BLaER1 treated with 17β-estradiol and CSF1 and Interleukin-3, amounts not matched to agents 10 nM and 100 nM (cell line): ENCODE results near the gene PCDH1.
"Not testable (repeated sequence)": the region's sequence is repeated elsewhere in the genome, so short reads cannot be mapped to it uniquely, and the experiment has no call there.

Experiments
- H3K27ac ChIP-seq, 11 experiments: shearing (Covaris generic); formaldehyde crosslinking; 2 replicates each; pipeline ENCODE4 v1.8.1; 2022
- H3K27me3 ChIP-seq, 11 experiments: shearing (Covaris generic); formaldehyde crosslinking; 2 replicates each; pipeline ENCODE4 v1.8.1; 2022
- H3K36me3 ChIP-seq, 11 experiments: shearing (Covaris generic); formaldehyde crosslinking; 2 replicates each; pipeline ENCODE4 v1.8.1; 2022
- H3K4me1 ChIP-seq, 10 experiments: shearing (Covaris generic); formaldehyde crosslinking; 2 replicates each; pipeline ENCODE4 v1.8.1; 2022
- H3K4me2 ChIP-seq, 11 experiments: shearing (Covaris generic); formaldehyde crosslinking; 2 replicates each; pipeline ENCODE4 v1.8.1; 2022
- H3K4me3 ChIP-seq, 10 experiments: shearing (Covaris generic); formaldehyde crosslinking; 2 replicates each; pipeline ENCODE4 v1.8.1; 2022
- H3K9ac ChIP-seq, 11 experiments: shearing (Covaris generic); formaldehyde crosslinking; 2 replicates each; pipeline ENCODE4 v1.8.1; 2022
- H3K9me3 ChIP-seq, 11 experiments: shearing (Covaris generic); formaldehyde crosslinking; replicated peaks in 1 of 11; 2 replicates each; pipeline ENCODE4 v1.8.1; 2022
- H4K20me1 ChIP-seq, 11 experiments: shearing (Covaris generic); formaldehyde crosslinking; 2 replicates each; pipeline ENCODE4 v1.8.1; 2022
- Cebpa-rat ChIP-seq, 11 experiments: shearing (Covaris generic); IDR thresholded peaks; 2 replicates each; pipeline ENCODE4 v1.8.1; 2022

The PCDH1 gene

DNA sequence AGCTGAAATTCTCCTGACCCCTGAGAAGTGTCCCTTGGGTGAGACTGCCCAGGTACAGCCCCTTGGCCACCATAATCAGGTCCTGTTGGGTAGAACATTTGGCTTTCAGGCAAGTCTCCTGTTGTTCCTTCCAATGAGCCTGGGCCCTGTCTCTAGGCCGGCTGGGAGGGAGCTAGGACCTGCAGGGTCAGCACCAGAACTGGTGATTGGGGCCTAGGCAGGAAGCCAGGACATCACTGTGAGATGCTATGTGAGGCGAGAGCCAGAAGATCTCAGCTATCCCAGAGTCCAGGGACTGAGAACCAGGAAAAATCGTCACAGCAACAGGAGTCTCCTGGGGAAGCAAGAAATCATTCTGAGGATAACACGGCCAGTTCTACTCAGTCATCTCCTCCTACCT lies 51.5 kb downstream of the PCDH1 start:
- Histone ChIP-seq H3K9ac (no peak overlapping the region), H3K27me3 (no peaks in the 10 kb centered on the region), H3K4me1 (peaks cover 0 to 23% (median 17%) of the 10 kb centered on the region in 10 experiments; a peak in 16 of 20 replicates), H3K36me3 (no peaks in the 10 kb centered on the region), H3K4me3 (no peak overlapping the region), H3K4me2 (no peak overlapping the region), H4K20me1 (no peaks in the 10 kb centered on the region), H3K27ac (no peak overlapping the region), H3K9me3 (no peaks in the 10 kb centered on the region)
- TF ChIP-seq Cebpa-rat (IDR thresholded peaks at IDR 0.05) = no peak

- H3K27ac ChIP-seq = no peak overlapping the region
- TF ChIP-seq Cebpa-rat (IDR thresholded peaks at IDR 0.05) = no peak
- no peak overlapping the region for H3K9ac ChIP-seq
- no peaks in the 10 kb centered on the region for H3K27me3 ChIP-seq
- H3K4me1 ChIP-seq = peaks cover 0 to 16% (median 10%) of the 10 kb centered on the region in 10 experiments; a peak in 14 of 20 replicates
- H4K20me1 ChIP-seq = no peaks in the 10 kb centered on the region
- H3K9me3 ChIP-seq = no peaks in the 10 kb centered on the region
- H3K4me2 ChIP-seq = no peak overlapping the region
- no peak overlapping the region for H3K4me3 ChIP-seq
- H3K36me3 ChIP-seq = no peaks in the 10 kb centered on the region
These were observed 52.2 kb downstream of the PCDH1 start for GRCh38 chr5:141825791-141826560.

DNA sequence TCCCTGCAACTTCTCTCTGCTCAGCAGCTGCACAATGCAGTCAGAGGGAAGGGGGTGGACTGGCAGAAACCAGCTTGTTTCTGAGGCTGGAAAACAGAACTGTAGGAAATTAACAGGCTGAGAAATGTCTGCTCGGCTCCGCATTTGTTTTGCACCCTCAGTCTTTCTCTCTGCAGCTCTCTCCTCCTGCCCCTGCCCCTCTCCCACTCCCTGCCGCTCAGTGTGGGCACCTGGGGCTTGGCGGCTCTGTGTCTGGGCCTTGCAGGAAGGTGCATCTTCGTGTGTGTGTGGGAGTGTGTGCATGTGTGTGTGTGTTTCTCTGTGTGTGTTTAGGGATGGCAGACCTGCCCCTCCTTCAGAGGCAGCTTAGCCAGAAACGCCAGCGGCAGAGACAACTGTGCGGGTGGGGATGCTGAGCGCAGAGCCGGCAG lies 53.0 kb downstream of the PCDH1 start:
- no peak overlapping the region for H3K27ac ChIP-seq
- H3K36me3 ChIP-seq = no peaks in the 10 kb centered on the region
- no peaks in the 10 kb centered on the region for H3K27me3 ChIP-seq
- no peak for TF ChIP-seq Cebpa-rat (IDR thresholded peaks at IDR 0.05)
- H3K4me2 ChIP-seq = peak overlapping the region in 1 of 11 experiments; percentile 10; a peak in 1 of 22 replicates
- peaks cover 0 to 12% (median 8%) of the 10 kb centered on the region in 10 experiments; a peak in 13 of 20 replicates for H3K4me1 ChIP-seq
- no peaks in the 10 kb centered on the region for H3K9me3 ChIP-seq
- H3K9ac ChIP-seq = no peak overlapping the region
- no peak overlapping the region for H3K4me3 ChIP-seq
- H4K20me1 ChIP-seq = no peaks in the 10 kb centered on the region

- no peak for TF ChIP-seq Cebpa-rat (IDR thresholded peaks at IDR 0.05)
- Histone ChIP-seq H3K27ac (no peak overlapping the region), H4K20me1 (no peaks in the 10 kb centered on the region; a peak in 1 of 22 replicates), H3K4me2 (no peak overlapping the region), H3K4me3 (no peak overlapping the region), H3K4me1 (peaks cover 0 to 9% (median 6%) of the 10 kb centered on the region in 10 experiments; a peak in 13 of 20 replicates), H3K9me3 (no peaks in the 10 kb centered on the region), H3K36me3 (no peaks in the 10 kb centered on the region), H3K9ac (no peak overlapping the region), H3K27me3 (no peaks in the 10 kb centered on the region)
These were observed 53.5 kb downstream of the PCDH1 start for GRCh38 chr5:141824717-141825116.

DNA sequence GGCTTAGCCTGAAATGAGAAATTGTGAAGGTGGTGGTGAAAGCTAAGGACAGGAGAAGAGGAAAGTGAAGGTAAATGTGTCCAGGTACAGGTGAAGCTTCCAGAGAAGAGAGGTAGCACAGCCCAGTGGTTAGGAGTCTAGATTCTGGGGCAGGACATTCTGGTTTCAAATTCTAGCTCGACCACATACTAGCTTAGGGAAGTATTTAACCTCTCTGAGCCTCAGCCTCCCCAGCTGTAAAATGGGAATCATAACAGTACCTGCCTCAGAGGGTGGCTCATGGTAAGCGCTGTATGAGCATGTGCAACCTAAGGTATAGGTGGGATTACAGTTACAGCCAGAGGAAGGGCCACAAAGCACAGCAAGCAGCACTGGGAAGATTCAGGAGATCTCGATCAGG lies 55.2 kb downstream of the PCDH1 start:
- H3K4me1 ChIP-seq = peaks cover 0 to 4% (median 0%) of the 10 kb centered on the region in 10 experiments; a peak in 4 of 20 replicates
- TF ChIP-seq Cebpa-rat (IDR thresholded peaks at IDR 0.05) = no peak
- no peak overlapping the region for H3K9ac ChIP-seq
- H3K4me2 ChIP-seq = no peak overlapping the region
- no peaks in the 10 kb centered on the region for H3K36me3 ChIP-seq
- no peak overlapping the region for H3K27ac ChIP-seq
- no peaks in the 10 kb centered on the region for H3K27me3 ChIP-seq
- no peaks in the 10 kb centered on the region for H3K9me3 ChIP-seq
- H4K20me1 ChIP-seq = no peaks in the 10 kb centered on the region; a peak in 1 of 22 replicates
- no peak overlapping the region for H3K4me3 ChIP-seq

GRCh38 chr5:141822144-141822543 lies 56.1 kb downstream of the PCDH1 start:
- no peaks in the 10 kb centered on the region; a peak in 3 of 20 replicates for H3K4me1 ChIP-seq
- no peaks in the 10 kb centered on the region for H3K27me3 ChIP-seq
- H3K27ac ChIP-seq = no peak overlapping the region
- no peak overlapping the region for H3K4me2 ChIP-seq
- no peaks in the 10 kb centered on the region for H3K36me3 ChIP-seq
- H4K20me1 ChIP-seq = no peaks in the 10 kb centered on the region; a peak in 1 of 22 replicates
- no peak overlapping the region for H3K9ac ChIP-seq
- no peak for TF ChIP-seq Cebpa-rat (IDR thresholded peaks at IDR 0.05)
- H3K9me3 ChIP-seq = no peaks in the 10 kb centered on the region
- H3K4me3 ChIP-seq = no peak overlapping the region

DNA sequence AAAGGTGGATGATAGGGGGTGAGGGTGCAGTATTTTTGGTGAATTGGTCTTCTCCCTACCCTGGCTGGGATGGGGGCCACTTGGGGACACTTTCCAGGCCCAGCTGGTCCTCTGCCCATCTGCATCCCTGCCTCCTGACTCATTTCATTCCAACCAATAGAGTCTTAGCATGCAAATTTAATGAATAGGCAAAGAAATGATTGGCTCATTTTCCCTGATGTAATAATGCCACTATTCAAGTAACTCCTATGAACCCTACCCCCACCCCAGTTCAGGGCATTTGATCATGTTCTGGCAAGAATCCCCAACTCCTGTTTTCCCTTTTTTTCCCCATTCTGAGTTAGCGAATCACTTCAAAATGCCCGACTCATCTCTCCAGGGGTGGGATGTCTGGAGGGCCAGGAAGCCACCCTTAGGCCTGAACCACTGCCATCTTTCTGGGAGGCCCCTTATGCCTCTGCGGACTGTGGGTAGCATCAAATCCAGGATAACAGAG lies 56.7 kb downstream of the PCDH1 start:
- Histone ChIP-seq H3K9ac (no peak overlapping the region), H3K27me3 (no peaks in the 10 kb centered on the region), H3K27ac (no peak overlapping the region), H3K4me1 (no peaks in the 10 kb centered on the region; a peak in 3 of 20 replicates), H3K36me3 (no peaks in the 10 kb centered on the region), H3K9me3 (no peaks in the 10 kb centered on the region), H3K4me2 (no peak overlapping the region), H4K20me1 (no peaks in the 10 kb centered on the region; a peak in 1 of 22 replicates), H3K4me3 (no peak overlapping the region)
- no peak for TF ChIP-seq Cebpa-rat (IDR thresholded peaks at IDR 0.05)

- H3K4me3 ChIP-seq, H3K9ac ChIP-seq, H3K4me1 ChIP-seq, H3K36me3 ChIP-seq, H4K20me1 ChIP-seq, H3K4me2 ChIP-seq, H3K27me3 ChIP-seq, H3K9me3 ChIP-seq: not testable (repeated sequence)
- 0 out of 22 replicates have a peak overlapping the region, but pooled peaks of 1 of the 11 experiments have one; percentile 23 for H3K27ac ChIP-seq
These were observed 57.5 kb downstream of the PCDH1 start for GRCh38 chr5:141820686-141821085.

- Histone ChIP-seq H3K4me2 (no peak overlapping the region), H3K36me3 (no peaks in the 10 kb centered on the region), H3K9ac (no peak overlapping the region), H3K9me3 (no peaks in the 10 kb centered on the region), H3K4me3 (no peak overlapping the region), H3K4me1 (peaks cover 0 to 17% (median 12%) of the 10 kb centered on the region in 10 experiments; a peak in 15 of 20 replicates), H3K27ac (no peak overlapping the region), H3K27me3 (no peaks in the 10 kb centered on the region), H4K20me1 (no peaks in the 10 kb centered on the region; a peak in 1 of 22 replicates)
- TF ChIP-seq Cebpa-rat (IDR thresholded peaks at IDR 0.05) = no peak
These were observed 60.6 kb downstream of the PCDH1 start for GRCh38 chr5:141817631-141818030.
